ENCODE data around the gene ACLY. TPM values are rescaled to one million over a fixed set of nuclear protein-coding genes. Genes with fewer than 3 reads are reported as not detected.

ACLY gene
- total and polyA plus RNA-seq, 2 of the 13 experiments (the other 11 are each of a cell fraction or from before 2014, with no cell fraction given), result 111 to 218 TPM

- in situ Hi-C loops (cut with HindIII; ENCODE audit: extremely low pct_ligation_motif_present, low pct_unique_long_range_greater_than_20kb), result no loop called here
- Histone ChIP-seq H3K36me3 (replicated peaks in 1 of 2; ENCODE audit: control insufficient read depth in 1 of 2, insufficient read depth in 2 of 2, low read length in 2 of 2) (no peaks in the 10 kb centered on the region), H4K20me1 (ENCODE audit: insufficient read depth, low read length) (no peaks in the 10 kb centered on the region), H3K27me3 (ENCODE audit: control insufficient read depth in 1 of 2, insufficient read depth in 2 of 2, low read length in 2 of 2) (no peaks in the 10 kb centered on the region), H3K4me1 (ENCODE audit: insufficient read depth, low read length) (peaks cover 22% of the 10 kb centered on the region), H3K4me2 (ENCODE audit: low read depth, low read length) (no peak overlapping the region), H3K9ac (ENCODE audit: insufficient read depth, low read depth, low read length) (no peak overlapping the region), H3K9me3 (ENCODE audit: low read length) (no peaks in the 10 kb centered on the region), H3K4me3 (replicated peaks in 1 of 3; ENCODE audit: insufficient read depth in 1 of 3, low read depth in 2 of 3, low read length in 3 of 3) (no peak overlapping the region), H3K27ac (ENCODE audit: extremely low read length, insufficient read depth, low read length) (no peak overlapping the region), H3K79me2 (ENCODE audit: insufficient read depth, low read length) (no peaks in the 10 kb centered on the region), H2AFZ (ENCODE audit: low read length) (no peak overlapping the region)
- POLR2A ChIA-PET, result interaction anchor here (1.9 kb wide), 2 partner anchors 11 to 18 kb away, joined by 5 to 7 read pairs; partner anchors contain the start of gene ODAD4
- DNase-seq (ENCODE audit: low spot score), result no peak
- no TSS peak for BruUV-seq (replicated peaks)
- FAIRE-seq, result no peak
- ATAC-seq, result no peak; the same call in 2 of the 3 replicates
- CTCF ChIA-PET (ENCODE audit: low intra/inter-chr PET ratio, low total read pairs), result no interaction called here
- intact Hi-C loops (cut with micrococcal nuclease; ENCODE audit: unreplicated experiment), result no loop called here
- WGBS (ENCODE audit: low lambda C conversion rate), result 78% methylated on average over 11 of the region's 11 CpGs
- TF ChIP-seq ZNF350 (CRISPR knock-in tag; IDR thresholded peaks at IDR 0.05; ENCODE audit: borderline replicate concordance, low read depth) (no peak), ZNF687 (CRISPR knock-in tag; IDR thresholded peaks at IDR 0.05) (no peak), RXRB (CRISPR knock-in tag; IDR thresholded peaks at IDR 0.05; ENCODE audit: borderline replicate concordance) (no peak), MYC (CRISPR knock-in tag; IDR thresholded peaks at IDR 0.05; ENCODE audit: borderline replicate concordance) (no peak), SRF (IDR thresholded peaks at IDR 0.05; ENCODE audit: low read depth, low read length) (no peak), SYNCRIP (IDR thresholded peaks at IDR 0.05; ENCODE audit: insufficient read depth, low read depth, low read length) (no peak), ZBTB21 (CRISPR knock-in tag; IDR thresholded peaks at IDR 0.05) (no peak), KIAA2018 (CRISPR knock-in tag; IDR thresholded peaks at IDR 0.05; ENCODE audit: borderline replicate concordance) (no peak), SIN3B (IDR thresholded peaks at IDR 0.05; ENCODE audit: low read length) (no peak), TGIF2 (CRISPR knock-in tag; IDR thresholded peaks at IDR 0.05) (no peak)
These were observed 30.2 kb upstream of the ACLY start for GRCh38 chr17:41948762-41949460.

Measured in HepG2 (cell line).